Mesenchymal stem cell (in vitro differentiated cells and primary cell): Measurements from ENCODE around the gene FAM83E.
"Not testable (repeated sequence)": the region's sequence is repeated elsewhere in the genome, so short reads cannot be mapped to it uniquely, and the experiment has no call there.

Experiments used
- DNase-seq: peaks from one replicate; pipeline ENCODE4 v3.0.0-alpha.2; 2013
- H2AFZ ChIP-seq: one replicate; pipeline ENCODE4 v1.6.1; 2013; ENCODE audit warnings: low read depth, mild to moderate bottlenecking, control low read depth, inconsistent platforms, low read length, moderate library complexity
- H2AK5ac ChIP-seq: 2 replicates; pipeline ENCODE4 v1.6.1; 2013; ENCODE audit warnings: low read length, moderate library complexity, mild to moderate bottlenecking, inconsistent platforms; ENCODE audit not compliant: severe bottlenecking
- H2BK120ac ChIP-seq: one replicate; pipeline ENCODE4 v1.6.1; 2013; ENCODE audit warnings: low read depth, mild to moderate bottlenecking, inconsistent platforms, low read length, moderate library complexity
- H2BK12ac ChIP-seq, 2 experiments: one replicate each; pipeline ENCODE4 v1.6.1; 2013; ENCODE audit warnings: inconsistent platforms in 2 of 2, low read length in 2 of 2, mild to moderate bottlenecking in 2 of 2, moderate library complexity in 2 of 2, control low read depth in 1 of 2
- H2BK15ac ChIP-seq: one replicate; pipeline ENCODE4 v1.6.1; 2013; ENCODE audit warnings: mild to moderate bottlenecking, low read depth, inconsistent platforms; ENCODE audit not compliant: poor library complexity, severe bottlenecking
- H2BK5ac ChIP-seq: 2 replicates; pipeline ENCODE4 v1.6.1; 2013; ENCODE audit warnings: low read depth, mild to moderate bottlenecking, low read length, control low read depth, inconsistent platforms; ENCODE audit not compliant: poor library complexity, severe bottlenecking
- H3K14ac ChIP-seq, 2 experiments: one replicate each; pipeline ENCODE4 v1.6.1; 2013; ENCODE audit warnings: inconsistent platforms in 2 of 2, low read length in 2 of 2, control low read depth in 1 of 2, mild to moderate bottlenecking in 1 of 2, moderate library complexity in 1 of 2
- H3K18ac ChIP-seq, 2 experiments: one replicate each; pipeline ENCODE4 v1.6.1; 2013; ENCODE audit warnings: inconsistent platforms in 2 of 2, low read length in 2 of 2, control low read depth in 1 of 2, low read depth in 1 of 2, mild to moderate bottlenecking in 1 of 2
- H3K23ac ChIP-seq, 2 experiments: one replicate each; pipeline ENCODE4 v1.6.1; 2013; ENCODE audit warnings: inconsistent platforms in 2 of 2, low read length in 2 of 2, mild to moderate bottlenecking in 2 of 2, moderate library complexity in 2 of 2, control low read depth in 1 of 2
- H3K27ac ChIP-seq: 2 replicates; pipeline ENCODE4 v1.5.1; 2013; ENCODE audit warnings: mild to moderate bottlenecking, moderate library complexity, low read length, control low read depth, inconsistent platforms; ENCODE audit not compliant: poor library complexity, severe bottlenecking
- H3K27me3 ChIP-seq, 2 experiments: 2 replicates each; pipeline versions ENCODE4 v1.6.1 to v1.7.0; 2013; ENCODE audit warnings: low read length in 2 of 2, mild to moderate bottlenecking in 2 of 2, moderate library complexity in 2 of 2, control low read depth in 1 of 2, inconsistent platforms in 1 of 2; ENCODE audit not compliant: control insufficient read depth in 1 of 2, insufficient read depth in 1 of 2
- H3K36me3 ChIP-seq, 2 experiments: 2 replicates each; pipeline versions ENCODE4 v1.6.1 to v1.7.0; 2013; ENCODE audit warnings: low read length in 2 of 2, control low read depth in 1 of 2, inconsistent platforms in 1 of 2, low read depth in 1 of 2, mild to moderate bottlenecking in 1 of 2; ENCODE audit not compliant: insufficient read depth in 2 of 2, control insufficient read depth in 1 of 2
- H3K4ac ChIP-seq, 2 experiments: one replicate each; pipeline ENCODE4 v1.6.1; 2013; ENCODE audit warnings: inconsistent platforms in 2 of 2, low read length in 2 of 2, mild to moderate bottlenecking in 2 of 2, moderate library complexity in 2 of 2, control low read depth in 1 of 2, low read depth in 1 of 2
- H3K4me1 ChIP-seq: 2 replicates; pipeline ENCODE4 v1.6.1; 2013; ENCODE audit warnings: low read depth, low read length, control low read depth; ENCODE audit not compliant: control insufficient read depth, insufficient read depth
- H3K4me2 ChIP-seq: 2 replicates; pipeline ENCODE4 v1.6.1; 2013; ENCODE audit warnings: low read length, mild to moderate bottlenecking, inconsistent platforms; ENCODE audit not compliant: poor library complexity, severe bottlenecking
- H3K4me3 ChIP-seq, 2 experiments: 2 replicates each; pipeline versions ENCODE4 v1.5.1 to v1.7.0; 2013; ENCODE audit warnings: low read length in 2 of 2, mild to moderate bottlenecking in 2 of 2, control low read depth in 1 of 2, low read depth in 1 of 2; ENCODE audit not compliant: insufficient read depth in 1 of 2
- H3K79me1 ChIP-seq: replicated peaks from 2 replicates; pipeline ENCODE4 v1.6.1; 2013; ENCODE audit warnings: mild to moderate bottlenecking, control low read depth, low read length, inconsistent platforms; ENCODE audit not compliant: poor library complexity, severe bottlenecking
- H3K9ac ChIP-seq: 2 replicates; pipeline ENCODE4 v1.7.0; 2013; ENCODE audit warnings: mild to moderate bottlenecking, low read length, moderate library complexity
- H3K9me3 ChIP-seq: 2 replicates; pipeline ENCODE4 v1.7.0; 2013; ENCODE audit warnings: mild to moderate bottlenecking, low read length; ENCODE audit not compliant: control insufficient read depth
- H4K8ac ChIP-seq: one replicate; pipeline ENCODE4 v1.6.1; 2013; ENCODE audit warnings: inconsistent platforms, mild to moderate bottlenecking, low read length, moderate library complexity
- H4K91ac ChIP-seq: one replicate; pipeline ENCODE4 v1.6.1; 2013; ENCODE audit warnings: mild to moderate bottlenecking, low read length, inconsistent platforms
- WGBS: methylation state at CpG from one replicate; pipeline ENCODE4 v1.1.7; 2013; ENCODE audit warnings: mixed read lengths; 5-methylcytosine and 5-hydroxymethylcytosine counted together

Gene FAM83E

GRCh38 chr19:48633148-48634035 lies 18.5 kb upstream of the FAM83E start:
- peak overlapping the region; percentile 69 for H3K9ac ChIP-seq
- no peaks in the 10 kb centered on the region for H3K9me3 ChIP-seq
- peaks cover 0 to 7% of the 10 kb centered on the region in 2 experiments for H3K27me3 ChIP-seq
- peak overlapping the region; percentile 81 for H4K91ac ChIP-seq
- no peak overlapping the region for H2AK5ac ChIP-seq
- 92% methylated on average over 22 of the region's 22 CpGs for WGBS
- H3K27ac ChIP-seq, result no peak overlapping the region
- peak overlapping the region in 1 of 2 experiments; percentile 91 for H3K18ac ChIP-seq
- peak overlapping the region; percentile 29 for H2BK15ac ChIP-seq
- peak overlapping the region; percentile 82 to 96 for H3K4ac ChIP-seq
- H3K23ac ChIP-seq, result no peak overlapping the region
- peaks cover 19 to 20% of the 10 kb centered on the region in 2 experiments for H3K36me3 ChIP-seq
- peak overlapping the region; percentile 53 for H2BK5ac ChIP-seq
- peak overlapping the region; percentile 19 for H4K8ac ChIP-seq
- H2BK120ac ChIP-seq, result peak overlapping the region; percentile 51
- DNase-seq, result no peak
- no peaks in the 10 kb centered on the region for H3K79me1 ChIP-seq
- H2AFZ ChIP-seq, result no peak overlapping the region
- H3K4me2 ChIP-seq, result no peak overlapping the region
- H3K14ac ChIP-seq, result no peak overlapping the region
- H3K4me1 ChIP-seq, result peaks cover 57% of the 10 kb centered on the region
- peak overlapping the region; percentile 97 for H2BK12ac ChIP-seq
- H3K4me3 ChIP-seq, result peak overlapping the region in 1 of 2 experiments; percentile 67

- peaks cover 60% of the 10 kb centered on the region for H3K4me1 ChIP-seq
These were observed 17.8 kb upstream of the FAM83E start for GRCh38 chr19:48632692-48633147.

GRCh38 chr19:48632286-48632685 lies 17.4 kb upstream of the FAM83E start:
- H4K8ac ChIP-seq, result not testable (repeated sequence)
- WGBS, result 93% methylated on average over 11 of the region's 11 CpGs

More at GRCh38 chr19:48632692-48633147, 17.8 kb upstream of the FAM83E start:
- Histone ChIP-seq H3K4me2 (no peak overlapping the region), H3K18ac (peak overlapping the region; percentile 52 to 82), H3K14ac (no peak overlapping the region), H3K9ac (peak overlapping the region; percentile 69), H3K9me3 (no peaks in the 10 kb centered on the region), H4K91ac (peak overlapping the region; percentile 69), H4K8ac (no peak overlapping the region), H3K27me3 (peaks cover 0 to 7% of the 10 kb centered on the region in 2 experiments), H2BK120ac (peak overlapping the region; percentile 40), H2BK15ac (no peak overlapping the region), H3K79me1 (no peaks in the 10 kb centered on the region), H3K4me3 (peak overlapping the region in 1 of 2 experiments; percentile 67), H2BK12ac (peak overlapping the region; percentile 97), H3K4ac (peak overlapping the region in 1 of 2 experiments; percentile 82), H3K36me3 (peaks cover 20 to 25% of the 10 kb centered on the region in 2 experiments), H2AFZ (no peak overlapping the region), H2AK5ac (no peak overlapping the region), H3K27ac (no peak overlapping the region), H2BK5ac (no peak overlapping the region), H3K23ac (no peak overlapping the region)
- DNase-seq, result no peak

GRCh38 chr19:48631225-48631624 lies 16.3 kb upstream of the FAM83E start:
- H2BK12ac ChIP-seq, result peak overlapping the region in 1 of 2 experiments; percentile 1
- no peak overlapping the region for H3K4me3 ChIP-seq
- no peak overlapping the region for H2AFZ ChIP-seq
- no peak overlapping the region for H3K14ac ChIP-seq
- H2AK5ac ChIP-seq, result peak overlapping the region; percentile 7
- H2BK5ac ChIP-seq, result no peak overlapping the region
- peak overlapping the region; percentile 57 for H4K91ac ChIP-seq
- DNase-seq, result no peak
- H2BK15ac ChIP-seq, result no peak overlapping the region
- H3K4ac ChIP-seq, result peak overlapping the region; percentile 25 to 40
- no peak overlapping the region for H3K4me2 ChIP-seq
- peaks cover 0 to 4% of the 10 kb centered on the region in 2 experiments for H3K27me3 ChIP-seq
- H3K27ac ChIP-seq, result no peak overlapping the region
- peaks cover 25 to 33% of the 10 kb centered on the region in 2 experiments for H3K36me3 ChIP-seq
- H2BK120ac ChIP-seq, result peak overlapping the region; percentile 21
- H3K9me3 ChIP-seq, result no peaks in the 10 kb centered on the region
- WGBS, result 76% methylated on average over 3 of the region's 3 CpGs
- peaks cover under 1% of the 10 kb centered on the region for H3K79me1 ChIP-seq
- no peak overlapping the region for H3K9ac ChIP-seq
- H3K23ac ChIP-seq, result no peak overlapping the region
- peak overlapping the region; percentile 22 for H4K8ac ChIP-seq
- H3K18ac ChIP-seq, result peak overlapping the region; percentile 57 to 77
- H3K4me1 ChIP-seq, result peaks cover 56% of the 10 kb centered on the region

More at GRCh38 chr19:48632286-48632685, 17.4 kb upstream of the FAM83E start:
- Histone ChIP-seq H3K9ac (peak overlapping the region; percentile 69), H3K36me3 (peaks cover 20 to 30% of the 10 kb centered on the region in 2 experiments), H3K18ac (peak overlapping the region in 1 of 2 experiments; percentile 52), H3K4me1 (peaks cover 61% of the 10 kb centered on the region), H2BK120ac (peak overlapping the region; percentile 40), H2BK12ac (peak overlapping the region in 1 of 2 experiments; percentile 97), H3K4me3 (peak overlapping the region in 1 of 2 experiments; percentile 38), H4K91ac (peak overlapping the region; percentile 69)
- not testable (repeated sequence) for DNase-seq, H3K23ac ChIP-seq, H2AFZ ChIP-seq, H3K14ac ChIP-seq, H3K4me2 ChIP-seq, H2BK15ac ChIP-seq, H3K27me3 ChIP-seq, H2AK5ac ChIP-seq, H2BK5ac ChIP-seq, H3K27ac ChIP-seq, H3K9me3 ChIP-seq, H3K79me1 ChIP-seq, H3K4ac ChIP-seq
